Measurements from ENCODE around the gene TMEM132D.

GRCh38 chr12:129385637-129385990 is 518.2 kb downstream of the TMEM132D start:
- TF ChIP-seq CTCF (IDR thresholded peaks at IDR 0.05) (no peak), POLR2AphosphoS5 (IDR thresholded peaks at IDR 0.05; ENCODE audit: low read depth, low read length) (no peak)
